Subcutaneous adipose tissue (tissue), 4 donors: Measurements from ENCODE around the gene SAMD14. TPM values are rescaled to one million over a fixed set of nuclear protein-coding genes. Genes with fewer than 3 reads are reported as not detected.

Experiments used
- CTCF ChIP-seq: fragments of 450-650 bp; IDR thresholded peaks from one replicate; pipeline ENCODE4 v1.5.1; 2016; ENCODE audit warnings: low read depth, mild to moderate bottlenecking, control low read depth, antibody characterized with exemption, moderate library complexity
- total RNA-seq, 4 donors: library from RNA; depleted of rRNA; stranded (reverse); fragments of >200 nt; gene quantifications; one replicate each; pipeline ENCODE4 v1.1.0, GENCODE V29; 2016

The SAMD14 gene
- total RNA-seq, 4 donors from 2014 or later: 0.33 to 0.38 (median 0.34) TPM; not detected in 1

GRCh38 chr17:50118828-50119218, 11.1 kb downstream of the SAMD14 start:
- no peak for TF ChIP-seq CTCF

GRCh38 chr17:50118076-50118827, 11.7 kb downstream of the SAMD14 start:
- no peak for TF ChIP-seq CTCF

GRCh38 chr17:50117202-50118051, 12.5 kb downstream of the SAMD14 start:
- no peak for TF ChIP-seq CTCF

- no peak for TF ChIP-seq CTCF
Measured at GRCh38 chr17:50115756-50116155, 14.2 kb downstream of the SAMD14 start.

GRCh38 chr17:50114849-50115357, 15.1 kb downstream of the SAMD14 start:
- TF ChIP-seq CTCF: no peak

- no peak for TF ChIP-seq CTCF
Measured at GRCh38 chr17:50114401-50114800, 15.6 kb downstream of the SAMD14 start.
